HepG2 (cell line): ENCODE results near the gene RPS28. TPM values are rescaled to one million over a fixed set of nuclear protein-coding genes. Genes with fewer than 3 reads are reported as not detected.

Source experiments
- CBFB ChIP-seq: sonication (generic); formaldehyde crosslinking; IDR thresholded peaks from 2 replicates; pipeline ENCODE4 v1.4.0; 2020; ENCODE audit warnings: missing genetic modification reagents
- DNMT3B ChIP-seq: conservative IDR thresholded peaks from 2 replicates; pipeline ENCODE4 v1.6.1; 2016; ENCODE audit warnings: missing biosample characterization, control low read depth
- FOSL1 ChIP-seq: sonication (generic); formaldehyde crosslinking; IDR thresholded peaks from 2 replicates; pipeline ENCODE4 v1.9.0; 2021; ENCODE audit warnings: missing genetic modification reagents, borderline replicate concordance
- GTF3A ChIP-seq: sonication (generic); formaldehyde crosslinking; conservative IDR thresholded peaks from 2 replicates; pipeline ENCODE4 v1.4.0; 2020; ENCODE audit warnings: mild to moderate bottlenecking, missing genetic modification reagents
- HMGA1 ChIP-seq: sonication (generic); formaldehyde crosslinking; conservative IDR thresholded peaks from 2 replicates; pipeline ENCODE4 v1.4.0; 2020; ENCODE audit warnings: missing genetic modification reagents
- NFE2L1 ChIP-seq: sonication (generic); formaldehyde crosslinking; IDR thresholded peaks from 2 replicates; pipeline ENCODE4 v1.4.0; 2020; ENCODE audit warnings: missing genetic modification reagents, mild to moderate bottlenecking, borderline replicate concordance
- NFE2L2 ChIP-seq: fragments of 150-350 bp; IDR thresholded peaks from 2 replicates; pipeline ENCODE4 v1.6.1; 2014; ENCODE audit warnings: low read length
- RNF2 ChIP-seq: fragments of 450-650 bp; conservative IDR thresholded peaks from 2 replicates; pipeline ENCODE4 v1.6.1; 2016; ENCODE audit warnings: low read depth
- SCMH1 ChIP-seq: sonication (generic); formaldehyde crosslinking; IDR thresholded peaks from 2 replicates; pipeline ENCODE4 v1.9.0; 2021; ENCODE audit warnings: missing genetic modification reagents, mild to moderate bottlenecking, borderline replicate concordance
- SRY ChIP-seq: sonication (generic); formaldehyde crosslinking; IDR thresholded peaks from 2 replicates; pipeline ENCODE4 v1.8.0; 2022; ENCODE audit warnings: mild to moderate bottlenecking, missing genetic modification reagents
- ZFP1 ChIP-seq: IDR thresholded peaks from 2 replicates; pipeline ENCODE4 v1.6.1; 2016
- ZFP62 ChIP-seq: sonication (generic); formaldehyde crosslinking; IDR thresholded peaks from 2 replicates; pipeline ENCODE4 v1.4.0; 2020; ENCODE audit warnings: missing genetic modification reagents
- ZNF720 ChIP-seq: sonication (generic); formaldehyde crosslinking; IDR thresholded peaks from 2 replicates; pipeline ENCODE4 v1.4.0; 2020; ENCODE audit warnings: missing genetic modification reagents
- ZNF841 ChIP-seq: sonication (generic); formaldehyde crosslinking; IDR thresholded peaks from 2 replicates; pipeline ENCODE4 v1.8.1; 2023; ENCODE audit warnings: missing genetic modification reagents, borderline replicate concordance
- polyA plus RNA-seq, 8 experiments: library from polyadenylated mRNA; depleted of rRNA in 3 of 8; stranded (reverse) in 7 of 8; unstranded in 1 of 8; fragments of >200 nt; fragmentation: Illumina TruSeq in 4 of 8; extraction: Trizol in 4 of 8; gene quantifications; 2 replicates each; pipeline versions ENCODE4 v1.2.1 to v1.2.3, GENCODE V29; 2011 to 2016; ENCODE audit warnings: low read depth in 4 of 8, missing spikeins in 1 of 8, mixed read lengths in 1 of 8; ENCODE audit not compliant: insufficient read depth in 1 of 8
- total RNA-seq, 5 experiments: library from RNA; depleted of rRNA; stranded (reverse); fragments of >200 nt; fragmentation: Illumina TruSeq; extraction: Trizol; gene quantifications; 2 replicates each; pipeline ENCODE4 v1.2.3, GENCODE V29; 2016; ENCODE audit warnings: low read depth in 1 of 5
- TF ChIP-seq, protein P1 (sequence below): IDR thresholded peaks from 2 replicates; pipeline ENCODE4 v1.4.0; 2020; ENCODE audit warnings: mild to moderate bottlenecking, missing genetic modification reagents
- TF ChIP-seq, protein P2 (sequence below): sonication (generic); formaldehyde crosslinking; IDR thresholded peaks from 2 replicates; pipeline ENCODE4 v1.4.0; 2020; ENCODE audit warnings: missing genetic modification reagents, borderline replicate concordance
- TF ChIP-seq, protein P3 (sequence below): sonication (generic); formaldehyde crosslinking; conservative IDR thresholded peaks from 2 replicates; pipeline ENCODE4 v1.8.0; 2022; ENCODE audit warnings: low read depth, missing genetic modification reagents
- TF ChIP-seq, protein P4 (sequence below): sonication (generic); formaldehyde crosslinking; IDR thresholded peaks from 2 replicates; pipeline ENCODE4 v1.4.0; 2020; ENCODE audit warnings: missing genetic modification reagents

The RPS28 gene
- total and polyA plus RNA-seq, 2 of the 13 experiments (the other 11 are each of a cell fraction or from before 2014, with no cell fraction given) = 281 to 545 TPM

DNA sequence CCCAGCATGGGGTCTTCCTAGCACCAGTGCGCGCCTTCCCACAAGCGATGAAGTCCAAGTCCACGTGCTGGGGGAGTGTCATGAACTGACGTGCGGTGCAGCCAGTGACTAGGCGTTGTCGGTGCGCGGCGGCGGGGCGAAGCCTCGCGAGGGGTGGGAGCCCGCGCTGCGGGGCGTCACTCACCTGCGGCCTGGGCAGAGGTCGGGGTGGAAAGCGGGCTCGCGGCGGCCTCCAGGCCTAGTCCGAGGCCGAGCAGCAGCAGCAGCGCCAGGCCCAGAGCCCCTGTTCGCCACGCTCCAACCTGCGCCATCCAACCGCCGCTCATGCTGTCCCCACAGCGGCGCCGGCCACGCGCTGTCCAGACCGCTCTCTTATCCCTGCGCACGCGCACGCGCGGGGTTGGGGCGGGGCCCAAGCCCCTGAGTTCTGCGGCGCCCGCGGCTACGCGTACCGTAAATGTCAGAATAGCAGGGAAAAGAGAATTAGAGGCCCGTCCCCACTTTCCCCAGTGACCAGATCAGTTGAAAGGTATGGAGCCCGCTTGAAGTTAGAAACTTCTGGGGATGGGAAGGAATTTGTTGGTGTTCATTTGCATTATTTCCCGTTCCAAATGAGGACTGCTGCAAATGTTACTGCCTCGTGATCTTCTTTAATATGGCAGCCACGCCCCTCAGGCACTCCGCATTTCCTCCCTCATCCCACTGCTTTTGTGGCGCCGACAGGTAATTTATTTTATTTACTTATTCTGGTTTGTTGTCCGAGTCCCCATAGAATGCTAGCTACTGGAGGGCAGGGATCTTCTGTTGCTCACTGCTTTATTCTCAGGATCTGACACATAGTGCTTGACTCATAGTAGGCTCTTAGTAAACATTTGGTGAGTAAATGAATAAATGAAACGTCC lies 13.1 kb upstream of the RPS28 start, which contains the start of gene CD320 (continued):
- TF ChIP-seq, protein P1, sequence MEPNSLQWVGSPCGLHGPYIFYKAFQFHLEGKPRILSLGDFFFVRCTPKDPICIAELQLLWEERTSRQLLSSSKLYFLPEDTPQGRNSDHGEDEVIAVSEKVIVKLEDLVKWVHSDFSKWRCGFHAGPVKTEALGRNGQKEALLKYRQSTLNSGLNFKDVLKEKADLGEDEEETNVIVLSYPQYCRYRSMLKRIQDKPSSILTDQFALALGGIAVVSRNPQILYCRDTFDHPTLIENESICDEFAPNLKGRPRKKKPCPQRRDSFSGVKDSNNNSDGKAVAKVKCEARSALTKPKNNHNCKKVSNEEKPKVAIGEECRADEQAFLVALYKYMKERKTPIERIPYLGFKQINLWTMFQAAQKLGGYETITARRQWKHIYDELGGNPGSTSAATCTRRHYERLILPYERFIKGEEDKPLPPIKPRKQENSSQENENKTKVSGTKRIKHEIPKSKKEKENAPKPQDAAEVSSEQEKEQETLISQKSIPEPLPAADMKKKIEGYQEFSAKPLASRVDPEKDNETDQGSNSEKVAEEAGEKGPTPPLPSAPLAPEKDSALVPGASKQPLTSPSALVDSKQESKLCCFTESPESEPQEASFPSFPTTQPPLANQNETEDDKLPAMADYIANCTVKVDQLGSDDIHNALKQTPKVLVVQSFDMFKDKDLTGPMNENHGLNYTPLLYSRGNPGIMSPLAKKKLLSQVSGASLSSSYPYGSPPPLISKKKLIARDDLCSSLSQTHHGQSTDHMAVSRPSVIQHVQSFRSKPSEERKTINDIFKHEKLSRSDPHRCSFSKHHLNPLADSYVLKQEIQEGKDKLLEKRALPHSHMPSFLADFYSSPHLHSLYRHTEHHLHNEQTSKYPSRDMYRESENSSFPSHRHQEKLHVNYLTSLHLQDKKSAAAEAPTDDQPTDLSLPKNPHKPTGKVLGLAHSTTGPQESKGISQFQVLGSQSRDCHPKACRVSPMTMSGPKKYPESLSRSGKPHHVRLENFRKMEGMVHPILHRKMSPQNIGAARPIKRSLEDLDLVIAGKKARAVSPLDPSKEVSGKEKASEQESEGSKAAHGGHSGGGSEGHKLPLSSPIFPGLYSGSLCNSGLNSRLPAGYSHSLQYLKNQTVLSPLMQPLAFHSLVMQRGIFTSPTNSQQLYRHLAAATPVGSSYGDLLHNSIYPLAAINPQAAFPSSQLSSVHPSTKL (CRISPR knock-in tag) = peak; percentile 50
- TF ChIP-seq, protein P2, sequence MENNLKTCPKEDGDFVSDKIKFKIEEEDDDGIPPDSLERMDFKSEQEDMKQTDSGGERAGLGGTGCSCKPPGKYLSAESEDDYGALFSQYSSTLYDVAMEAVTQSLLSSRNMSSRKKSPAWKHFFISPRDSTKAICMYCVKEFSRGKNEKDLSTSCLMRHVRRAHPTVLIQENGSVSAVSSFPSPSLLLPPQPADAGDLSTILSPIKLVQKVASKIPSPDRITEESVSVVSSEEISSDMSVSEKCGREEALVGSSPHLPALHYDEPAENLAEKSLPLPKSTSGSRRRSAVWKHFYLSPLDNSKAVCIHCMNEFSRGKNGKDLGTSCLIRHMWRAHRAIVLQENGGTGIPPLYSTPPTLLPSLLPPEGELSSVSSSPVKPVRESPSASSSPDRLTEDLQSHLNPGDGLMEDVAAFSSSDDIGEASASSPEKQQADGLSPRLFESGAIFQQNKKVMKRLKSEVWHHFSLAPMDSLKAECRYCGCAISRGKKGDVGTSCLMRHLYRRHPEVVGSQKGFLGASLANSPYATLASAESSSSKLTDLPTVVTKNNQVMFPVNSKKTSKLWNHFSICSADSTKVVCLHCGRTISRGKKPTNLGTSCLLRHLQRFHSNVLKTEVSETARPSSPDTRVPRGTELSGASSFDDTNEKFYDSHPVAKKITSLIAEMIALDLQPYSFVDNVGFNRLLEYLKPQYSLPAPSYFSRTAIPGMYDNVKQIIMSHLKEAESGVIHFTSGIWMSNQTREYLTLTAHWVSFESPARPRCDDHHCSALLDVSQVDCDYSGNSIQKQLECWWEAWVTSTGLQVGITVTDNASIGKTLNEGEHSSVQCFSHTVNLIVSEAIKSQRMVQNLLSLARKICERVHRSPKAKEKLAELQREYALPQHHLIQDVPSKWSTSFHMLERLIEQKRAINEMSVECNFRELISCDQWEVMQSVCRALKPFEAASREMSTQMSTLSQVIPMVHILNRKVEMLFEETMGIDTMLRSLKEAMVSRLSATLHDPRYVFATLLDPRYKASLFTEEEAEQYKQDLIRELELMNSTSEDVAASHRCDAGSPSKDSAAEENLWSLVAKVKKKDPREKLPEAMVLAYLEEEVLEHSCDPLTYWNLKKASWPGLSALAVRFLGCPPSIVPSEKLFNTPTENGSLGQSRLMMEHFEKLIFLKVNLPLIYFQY (CRISPR knock-in tag) = peak; percentile 69; the same call in 1 of the 2 replicates
- no peak for TF ChIP-seq DNMT3B (CRISPR knock-in tag)
- TF ChIP-seq GTF3A (CRISPR knock-in tag) = no peak; the same call in 1 of the 2 replicates
- TF ChIP-seq, protein P3, sequence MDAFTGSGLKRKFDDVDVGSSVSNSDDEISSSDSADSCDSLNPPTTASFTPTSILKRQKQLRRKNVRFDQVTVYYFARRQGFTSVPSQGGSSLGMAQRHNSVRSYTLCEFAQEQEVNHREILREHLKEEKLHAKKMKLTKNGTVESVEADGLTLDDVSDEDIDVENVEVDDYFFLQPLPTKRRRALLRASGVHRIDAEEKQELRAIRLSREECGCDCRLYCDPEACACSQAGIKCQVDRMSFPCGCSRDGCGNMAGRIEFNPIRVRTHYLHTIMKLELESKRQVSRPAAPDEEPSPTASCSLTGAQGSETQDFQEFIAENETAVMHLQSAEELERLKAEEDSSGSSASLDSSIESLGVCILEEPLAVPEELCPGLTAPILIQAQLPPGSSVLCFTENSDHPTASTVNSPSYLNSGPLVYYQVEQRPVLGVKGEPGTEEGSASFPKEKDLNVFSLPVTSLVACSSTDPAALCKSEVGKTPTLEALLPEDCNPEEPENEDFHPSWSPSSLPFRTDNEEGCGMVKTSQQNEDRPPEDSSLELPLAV (CRISPR knock-in tag) = 0 out of 2 replicates have a peak, but pooled peaks have one; percentile 77
- peak; percentile 25; the same call in 1 of the 2 replicates for TF ChIP-seq NFE2L1 (CRISPR knock-in tag)
- TF ChIP-seq FOSL1 (CRISPR knock-in tag) = no peak
- peak; percentile 86; the same call in 1 of the 2 replicates for TF ChIP-seq CBFB
- no peak for TF ChIP-seq ZFP62 (CRISPR knock-in tag)
- TF ChIP-seq NFE2L2 = 0 out of 2 replicates have a peak, but pooled peaks have one; percentile 18
- no peak for TF ChIP-seq HMGA1 (CRISPR knock-in tag)
- 0 out of 2 replicates have a peak, but pooled peaks have one; percentile 25 for TF ChIP-seq ZNF841 (CRISPR knock-in tag)
- no peak for TF ChIP-seq ZFP1 (CRISPR knock-in tag)
- TF ChIP-seq ZNF720 (CRISPR knock-in tag) = no peak
- TF ChIP-seq, protein P4, sequence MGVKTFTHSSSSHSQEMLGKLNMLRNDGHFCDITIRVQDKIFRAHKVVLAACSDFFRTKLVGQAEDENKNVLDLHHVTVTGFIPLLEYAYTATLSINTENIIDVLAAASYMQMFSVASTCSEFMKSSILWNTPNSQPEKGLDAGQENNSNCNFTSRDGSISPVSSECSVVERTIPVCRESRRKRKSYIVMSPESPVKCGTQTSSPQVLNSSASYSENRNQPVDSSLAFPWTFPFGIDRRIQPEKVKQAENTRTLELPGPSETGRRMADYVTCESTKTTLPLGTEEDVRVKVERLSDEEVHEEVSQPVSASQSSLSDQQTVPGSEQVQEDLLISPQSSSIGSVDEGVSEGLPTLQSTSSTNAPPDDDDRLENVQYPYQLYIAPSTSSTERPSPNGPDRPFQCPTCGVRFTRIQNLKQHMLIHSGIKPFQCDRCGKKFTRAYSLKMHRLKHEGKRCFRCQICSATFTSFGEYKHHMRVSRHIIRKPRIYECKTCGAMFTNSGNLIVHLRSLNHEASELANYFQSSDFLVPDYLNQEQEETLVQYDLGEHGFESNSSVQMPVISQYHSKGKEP (CRISPR knock-in tag) = peak; percentile 75; the same call in 1 of the 2 replicates
- TF ChIP-seq RNF2 = peak; percentile 99
- TF ChIP-seq SCMH1 (CRISPR knock-in tag) = no peak
- peak; percentile 92; the same call in 1 of the 2 replicates for TF ChIP-seq SRY
